Osteocyte (in vitro differentiated cells): Measurements from ENCODE around the gene COMMD9. TPM values are rescaled to one million over a fixed set of nuclear protein-coding genes. Genes with fewer than 3 reads are reported as not detected.

Experiments used
- DNase-seq: peaks from one replicate; pipeline ENCODE4 v3.0.0; 2021; ENCODE audit warnings: mixed read lengths; ENCODE audit not compliant: unreplicated experiment; ENCODE audit errors: extremely low spot score
- H3K27ac Mint-ChIP-seq: one replicate; pipeline ENCODE4 v1.8.0; 2021; ENCODE audit warnings: mild to moderate bottlenecking, mixed read lengths; ENCODE audit not compliant: unreplicated experiment
- H3K27me3 Mint-ChIP-seq: one replicate; pipeline ENCODE4 v1.8.0; 2021; ENCODE audit warnings: mixed read lengths; ENCODE audit not compliant: unreplicated experiment
- H3K36me3 Mint-ChIP-seq: one replicate; pipeline ENCODE4 v1.8.0; 2021; ENCODE audit warnings: mixed read lengths; ENCODE audit not compliant: unreplicated experiment
- H3K4me1 Mint-ChIP-seq: one replicate; pipeline ENCODE4 v1.8.0; 2021; ENCODE audit warnings: mixed read lengths; ENCODE audit not compliant: unreplicated experiment
- H3K4me3 Mint-ChIP-seq: one replicate; pipeline ENCODE4 v1.8.0; 2021; ENCODE audit warnings: mild to moderate bottlenecking, moderate library complexity, mixed read lengths; ENCODE audit not compliant: unreplicated experiment
- H3K9me3 Mint-ChIP-seq: one replicate; pipeline ENCODE4 v1.8.0; 2021; ENCODE audit warnings: mixed read lengths; ENCODE audit not compliant: unreplicated experiment
- CTCF ChIP-seq: fragments of 200-600 bp; sonication (generic); IDR thresholded peaks from 2 replicates; pipeline ENCODE4 v1.5.0; 2021; ENCODE audit warnings: antibody characterized with exemption, mild to moderate bottlenecking, moderate library complexity
- total RNA-seq: library from RNA; stranded (reverse); gene quantifications from 2 replicates; pipeline ENCODE4 v1.2.1, GENCODE V29; 2021

COMMD9 gene
- total RNA-seq, 1 donor from 2014 or later: 71.4 TPM

- no peak for TF ChIP-seq CTCF
- Mint-ChIP-seq H3K4me1 (peaks cover 41% of the 10 kb centered on the region), H3K4me3 (no peak overlapping the region), H3K27me3 (no peaks in the 10 kb centered on the region), H3K27ac (no peak overlapping the region), H3K36me3 (peaks cover 2% of the 10 kb centered on the region), H3K9me3 (no peaks in the 10 kb centered on the region)
- no peak for DNase-seq
These were observed 24.7 kb upstream of the COMMD9 start for GRCh38 chr11:36313750-36314433.

GRCh38 chr11:36312611-36313472, 23.6 kb upstream of the COMMD9 start:
- H3K9me3 Mint-ChIP-seq: no peaks in the 10 kb centered on the region
- no peaks in the 10 kb centered on the region for H3K27me3 Mint-ChIP-seq
- H3K27ac Mint-ChIP-seq: no peak overlapping the region
- no peak for DNase-seq
- TF ChIP-seq CTCF: no peak
- H3K4me3 Mint-ChIP-seq: no peak overlapping the region
- no peaks in the 10 kb centered on the region for H3K36me3 Mint-ChIP-seq
- peaks cover 41% of the 10 kb centered on the region for H3K4me1 Mint-ChIP-seq

- Mint-ChIP-seq H3K4me1 (peaks cover 47% of the 10 kb centered on the region), H3K4me3 (no peak overlapping the region), H3K9me3 (no peaks in the 10 kb centered on the region), H3K27me3 (no peaks in the 10 kb centered on the region), H3K36me3 (no peaks in the 10 kb centered on the region), H3K27ac (no peak overlapping the region)
- DNase-seq: no peak
- TF ChIP-seq CTCF: no peak
These were observed 22.8 kb upstream of the COMMD9 start for GRCh38 chr11:36311926-36312595.

GRCh38 chr11:36309779-36310178, 20.6 kb upstream of the COMMD9 start:
- Mint-ChIP-seq H3K27ac (peak overlapping the region; percentile 8), H3K9me3 (no peaks in the 10 kb centered on the region)

More at GRCh38 chr11:36309779-36310178, 20.6 kb upstream of the COMMD9 start:
- TF ChIP-seq CTCF: no peak
- Mint-ChIP-seq H3K4me3 (no peak overlapping the region), H3K27me3 (no peaks in the 10 kb centered on the region), H3K4me1 (peaks cover 49% of the 10 kb centered on the region), H3K36me3 (no peaks in the 10 kb centered on the region)
- no peak for DNase-seq
